Measurements from ENCODE around the gene PACRGL.

GRCh38 chr4:20666012-20666860 is 34.0 kb upstream of the PACRGL start:
- TF ChIP-seq CTCF (IDR thresholded peaks at IDR 0.05; ENCODE audit: low read depth, low read length) (no peak), EZH2phosphoT487 (IDR thresholded peaks at IDR 0.05; ENCODE audit: low read depth) (no peak)

Data from OCI-LY3 (cell line).